NCI-H1417 (cell line): ENCODE results near the gene PPM1J.
A peak's percentile ranks its signal among the peaks of the same experiment; 100 is the strongest.

ENCODE experiments used
- DNase-seq, 3 experiments: peaks; one replicate each; lab custom pipeline; 2025; lab: John Stamatoyannopoulos, UW

The PPM1J gene

DNA sequence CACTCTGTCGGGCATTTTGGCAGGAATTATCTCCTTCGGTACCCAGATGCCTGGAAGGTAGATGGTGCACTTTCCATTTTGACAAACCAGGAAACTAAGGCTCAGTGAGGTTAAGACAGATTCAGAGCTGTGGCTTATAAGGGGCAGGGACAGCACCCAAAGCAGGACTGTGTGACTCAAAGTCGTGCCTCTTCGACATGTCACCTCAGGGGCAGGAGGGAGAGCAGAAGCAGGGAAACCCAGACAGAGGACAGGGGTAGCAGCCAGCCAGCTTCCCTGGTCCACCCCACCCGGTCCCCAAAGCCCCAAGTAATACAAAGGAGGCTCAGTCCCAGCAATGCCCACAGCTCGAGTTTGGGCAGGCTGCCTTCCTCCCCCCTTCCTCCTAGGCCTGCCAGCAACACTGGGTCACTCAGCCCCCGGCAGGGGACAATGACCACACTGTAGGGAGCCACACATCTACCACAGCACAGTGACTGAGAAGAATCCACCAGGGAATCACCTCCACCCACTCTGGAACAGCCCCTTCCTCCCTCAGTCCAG is 10.7 kb downstream of the PPM1J start:
- DNase-seq = no peak

DNA sequence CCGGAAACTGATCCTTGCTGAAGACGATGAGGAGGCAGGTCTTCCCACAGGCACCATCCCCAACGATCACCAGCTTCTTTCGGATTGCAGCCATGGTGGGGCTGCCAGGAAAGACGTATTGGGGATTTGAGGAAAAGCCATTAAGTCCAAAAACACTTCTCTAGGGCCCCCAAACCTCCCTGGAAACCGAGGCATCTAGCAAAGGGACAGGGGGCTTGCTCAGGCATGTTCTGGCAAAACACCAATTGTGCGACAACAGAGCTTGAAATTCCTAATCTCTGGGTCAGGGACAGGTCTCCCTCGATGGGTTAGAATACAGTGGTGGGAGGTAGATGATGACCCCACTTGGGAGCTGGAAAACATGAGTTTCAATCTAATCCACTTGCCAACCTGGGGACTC is 11.4 kb downstream of the PPM1J start:
- no peak for DNase-seq

DNA sequence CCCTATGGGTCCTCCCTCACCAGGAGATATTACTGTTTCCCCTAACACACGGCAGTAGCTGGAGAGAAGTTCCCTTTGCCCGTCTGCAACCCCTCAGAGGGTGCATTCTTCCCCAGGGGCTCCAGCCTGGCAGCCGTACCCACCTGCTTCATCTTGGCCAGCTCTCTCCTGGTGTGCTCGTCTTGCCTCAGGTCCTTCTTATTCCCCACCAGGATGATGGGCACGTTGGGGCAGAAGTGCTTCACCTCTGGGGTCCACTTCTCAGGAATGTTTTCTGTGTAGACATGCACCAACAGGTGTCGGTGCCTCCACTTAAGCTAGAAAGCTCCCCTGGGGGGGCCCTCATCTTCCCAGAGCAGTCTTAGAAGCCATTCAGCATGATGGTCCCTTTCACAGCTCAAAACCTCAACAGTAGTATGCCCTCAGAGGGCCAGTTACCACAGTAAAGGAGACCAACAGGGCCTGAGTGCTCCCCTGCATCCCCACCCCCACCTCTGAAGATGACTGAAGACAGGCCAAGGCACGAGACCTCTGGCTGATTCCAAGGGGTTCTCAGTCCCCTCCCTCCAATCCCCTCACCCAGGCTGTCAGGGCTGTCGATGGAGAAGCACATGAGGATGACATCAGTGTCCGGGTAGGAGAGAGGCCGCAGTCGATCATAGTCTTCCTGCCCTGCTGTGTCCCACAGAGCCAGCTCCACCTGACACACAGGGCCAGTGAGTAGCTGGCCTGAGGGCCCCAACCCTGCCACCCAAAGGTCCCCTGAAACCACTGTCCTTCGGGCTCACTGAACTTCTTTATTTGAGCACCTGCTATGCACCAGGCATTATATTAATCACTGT is 12.5 kb downstream of the PPM1J start:
- no peak for DNase-seq

DNA sequence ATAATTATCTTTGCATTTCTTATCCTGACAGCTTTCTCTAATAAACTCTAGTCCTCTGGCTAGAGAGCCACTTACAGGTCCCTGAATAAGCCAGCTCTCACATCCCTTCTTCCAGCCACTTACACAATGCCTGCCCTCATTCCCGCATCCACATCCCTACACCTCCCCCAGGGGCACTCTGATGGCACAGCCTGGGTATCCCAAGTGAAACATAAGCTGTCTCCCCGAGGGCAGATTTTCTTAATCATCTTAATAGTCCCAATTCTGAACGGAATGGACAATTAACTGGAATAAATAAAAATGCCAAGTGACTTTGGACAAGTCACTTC is 13.1 kb downstream of the PPM1J start:
- no peak for DNase-seq

DNA sequence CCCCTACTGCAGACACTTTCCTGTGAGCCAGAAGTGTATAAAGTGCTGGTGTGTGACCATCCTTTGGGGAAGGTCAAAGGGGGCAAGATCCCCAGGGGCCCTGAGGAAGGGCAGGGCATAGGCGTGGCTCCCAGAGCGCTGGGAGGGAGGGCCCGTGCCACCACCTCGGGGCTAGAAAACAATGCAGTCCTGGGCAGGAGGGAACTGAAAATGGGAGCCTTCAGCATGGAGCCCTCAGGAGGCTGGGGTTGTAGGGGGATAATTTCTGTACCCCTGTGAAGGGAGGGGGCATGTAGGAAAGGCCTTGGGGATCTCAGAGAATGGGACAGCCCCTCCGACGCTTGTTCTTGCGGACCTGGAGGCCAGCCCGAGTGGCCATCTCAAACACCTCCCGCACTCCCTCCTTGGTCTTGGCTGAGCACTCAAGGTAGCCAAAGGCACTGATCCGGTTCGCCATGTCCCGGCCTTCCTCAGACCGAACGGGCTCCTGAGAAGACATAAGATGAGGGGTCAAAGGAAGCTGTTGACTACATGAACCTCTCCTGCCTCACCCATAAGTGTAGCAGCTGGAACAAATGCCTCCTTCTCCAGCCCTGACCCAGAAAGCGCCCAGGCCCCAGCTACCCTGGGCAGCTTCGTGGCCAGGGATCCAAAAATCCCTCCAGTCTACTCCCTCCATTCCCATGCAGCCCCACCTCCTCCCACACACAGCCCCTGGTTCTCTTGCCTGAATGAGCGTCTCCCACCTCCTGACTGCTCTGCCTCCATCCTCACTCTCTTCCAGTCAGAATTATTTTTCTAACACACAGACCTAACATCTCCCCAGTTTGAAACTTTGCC is 13.7 kb downstream of the PPM1J start:
- DNase-seq = no peak

DNA sequence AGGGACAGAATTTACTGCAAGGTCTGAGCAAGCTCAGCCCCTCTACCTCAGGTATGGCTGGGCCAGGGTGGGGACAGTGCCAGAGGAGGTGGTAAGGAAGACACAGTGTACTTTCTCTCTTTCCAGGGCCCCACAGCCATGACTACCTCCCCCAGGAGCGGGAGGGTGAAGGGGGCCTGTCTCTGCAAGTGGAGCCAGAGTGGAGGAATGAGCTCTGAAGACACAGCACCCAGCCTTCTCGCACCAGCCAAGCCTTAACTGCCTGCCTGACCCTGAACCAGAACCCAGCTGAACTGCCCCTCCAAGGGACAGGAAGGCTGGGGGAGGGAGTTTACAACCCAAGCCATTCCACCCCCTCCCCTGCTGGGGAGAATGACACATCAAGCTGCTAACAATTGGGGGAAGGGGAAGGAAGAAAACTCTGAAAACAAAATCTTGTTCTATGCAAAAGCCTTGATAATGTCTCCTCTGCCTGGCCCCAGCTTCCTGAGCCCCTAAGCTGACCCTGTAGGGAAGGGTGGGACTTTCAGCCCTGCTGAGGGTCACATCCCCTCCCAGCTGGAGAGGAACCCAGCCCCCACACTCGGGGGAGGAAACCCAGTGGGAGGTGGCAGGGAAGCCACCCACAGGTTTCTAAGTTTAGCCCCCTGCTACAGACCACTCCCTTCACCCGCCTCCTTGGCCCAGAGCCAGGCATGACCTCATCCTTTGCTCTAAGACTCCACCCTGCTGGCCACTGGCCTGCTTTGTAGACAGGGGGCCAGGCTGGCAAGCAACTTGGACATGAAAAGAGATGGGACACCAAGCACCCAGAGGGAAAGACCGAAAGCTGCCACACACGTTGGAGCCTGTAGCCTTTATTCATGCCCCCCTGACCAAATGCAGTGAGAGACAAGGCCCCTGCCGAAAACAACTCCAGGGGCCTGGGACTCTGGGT is 14.6 kb downstream of the PPM1J start:
- DNase-seq = peak in 2 of 3 experiments; percentile 44 to 75

DNA sequence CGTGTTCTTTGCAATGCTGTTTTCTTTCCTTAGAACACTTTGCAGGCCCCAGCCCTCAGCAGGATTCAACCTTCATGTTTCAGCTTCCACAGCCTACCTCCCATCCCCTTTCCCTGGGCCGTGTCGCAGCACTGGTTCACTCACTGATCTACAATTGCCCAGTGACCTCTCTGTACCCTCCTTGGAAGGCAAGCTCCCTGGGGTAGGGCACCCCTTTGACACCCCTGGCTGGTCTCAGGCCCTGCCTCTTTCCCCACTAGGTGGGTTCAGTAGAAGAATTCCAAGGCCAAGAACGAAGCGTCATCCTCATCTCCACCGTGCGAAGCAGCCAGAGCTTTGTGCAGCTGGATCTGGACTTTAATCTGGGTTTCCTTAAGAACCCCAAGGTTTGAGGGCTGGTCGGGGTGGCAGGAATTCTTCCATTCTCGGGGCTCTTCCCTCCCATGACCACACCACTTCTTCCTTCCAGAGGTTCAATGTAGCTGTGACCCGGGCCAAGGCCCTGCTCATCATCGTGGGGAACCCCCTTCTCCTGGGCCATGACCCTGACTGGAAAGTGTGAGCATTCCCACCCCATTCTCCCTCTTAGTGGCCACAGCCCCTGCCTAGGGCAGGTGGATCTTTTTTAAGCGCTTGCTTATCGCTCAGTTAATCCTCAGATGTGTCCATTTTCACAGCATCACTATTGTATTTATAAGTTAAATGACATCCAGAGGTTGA is 15.5 kb downstream of the PPM1J start:
- DNase-seq = no peak

DNA sequence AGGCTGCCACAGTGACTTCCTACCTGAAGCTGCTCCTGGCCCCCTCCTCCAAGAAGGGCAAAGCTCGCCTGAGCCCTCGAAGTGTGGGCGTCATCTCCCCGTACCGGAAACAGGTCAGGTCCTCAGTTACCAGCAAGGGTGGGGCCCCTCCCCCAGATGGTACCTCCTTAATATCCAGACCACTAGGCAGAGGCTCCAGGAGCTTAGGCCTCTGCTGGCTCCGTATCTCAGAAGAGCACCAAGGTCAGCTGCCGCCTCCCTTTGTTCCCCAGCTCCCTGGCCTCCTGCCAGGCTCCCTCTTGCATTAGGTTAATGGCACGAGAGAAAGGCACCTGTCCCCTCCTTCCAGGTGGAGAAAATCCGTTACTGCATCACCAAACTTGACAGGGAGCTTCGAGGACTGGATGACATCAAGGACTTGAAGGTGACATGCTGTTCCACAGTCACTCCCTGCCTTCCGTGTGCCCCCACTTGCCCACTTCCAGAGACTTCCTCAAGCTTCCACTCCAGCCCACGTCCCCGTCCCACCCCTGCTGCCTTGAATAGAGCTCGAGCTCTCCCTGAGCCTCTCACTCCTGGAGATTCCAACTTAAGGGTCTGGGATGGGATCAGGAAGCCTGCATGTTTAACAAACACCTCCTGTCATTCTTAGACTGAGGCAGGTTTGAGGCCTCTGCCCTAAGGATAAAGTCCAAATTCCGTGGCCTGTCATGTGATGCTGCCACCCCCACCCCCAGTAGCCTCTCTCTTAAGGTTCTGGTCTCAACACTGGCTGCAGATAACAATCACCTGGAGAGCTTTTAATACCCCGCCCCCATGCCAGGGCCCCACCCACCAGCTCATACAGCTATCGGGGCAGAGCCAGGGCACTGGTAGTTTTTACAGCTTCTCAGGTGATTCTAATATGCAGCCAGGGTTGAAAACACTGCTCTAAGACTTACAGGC is 16.5 kb downstream of the PPM1J start:
- peak; percentile 48 to 81 (median 73) for DNase-seq

DNA sequence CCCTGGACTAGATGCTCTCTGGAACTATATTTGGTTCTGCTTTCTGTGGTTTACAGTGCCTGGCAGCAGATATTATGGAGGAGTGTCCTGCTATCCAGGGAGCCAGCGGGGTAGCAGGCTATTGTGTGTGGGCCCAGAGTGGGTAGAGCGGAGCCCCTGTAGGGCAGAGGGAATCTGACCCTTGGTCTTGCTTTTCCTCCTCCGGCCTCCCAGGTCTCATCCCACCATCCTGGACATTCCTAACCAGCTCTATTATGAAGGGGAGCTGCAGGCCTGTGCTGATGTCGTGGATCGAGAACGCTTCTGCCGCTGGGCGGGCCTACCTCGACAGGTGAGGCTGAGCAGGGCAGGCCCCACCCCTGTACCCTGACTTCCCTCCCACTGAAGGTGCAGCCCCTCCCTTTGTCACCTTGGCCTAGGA is 17.3 kb downstream of the PPM1J start:
- DNase-seq = no peak

DNA sequence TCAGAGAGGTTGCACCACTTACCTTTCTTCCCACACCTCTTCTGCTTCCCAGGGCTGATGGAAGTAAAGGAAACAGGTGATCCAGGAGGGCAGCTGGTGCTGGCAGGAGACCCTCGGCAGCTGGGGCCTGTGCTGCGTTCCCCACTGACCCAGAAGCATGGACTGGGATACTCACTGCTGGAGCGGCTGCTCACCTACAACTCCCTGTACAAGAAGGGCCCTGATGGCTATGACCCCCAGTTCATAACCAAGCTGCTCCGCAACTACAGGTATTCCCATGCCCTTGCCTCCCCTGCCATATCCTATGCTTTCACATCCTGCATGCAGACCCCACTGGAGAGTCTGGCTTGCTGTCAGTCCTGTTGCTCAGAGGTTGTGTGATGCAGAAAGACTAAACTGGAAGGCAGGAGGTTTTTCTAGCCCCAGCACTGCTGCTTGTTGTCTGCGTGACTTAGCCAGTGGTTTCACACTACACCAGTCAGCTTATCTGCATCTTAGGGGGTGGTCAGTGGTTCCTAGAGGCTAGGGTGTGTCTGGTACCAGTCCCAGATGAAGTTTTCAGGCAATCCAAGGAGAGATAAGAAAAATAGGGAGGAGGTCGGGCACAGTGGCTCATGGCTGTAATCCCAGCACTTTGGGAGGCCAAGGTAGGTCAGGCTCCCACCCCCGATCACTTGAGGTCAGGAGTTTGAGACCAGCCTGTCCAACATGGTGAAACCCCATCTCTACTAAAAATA is 18.4 kb downstream of the PPM1J start:
- DNase-seq = no peak

DNA sequence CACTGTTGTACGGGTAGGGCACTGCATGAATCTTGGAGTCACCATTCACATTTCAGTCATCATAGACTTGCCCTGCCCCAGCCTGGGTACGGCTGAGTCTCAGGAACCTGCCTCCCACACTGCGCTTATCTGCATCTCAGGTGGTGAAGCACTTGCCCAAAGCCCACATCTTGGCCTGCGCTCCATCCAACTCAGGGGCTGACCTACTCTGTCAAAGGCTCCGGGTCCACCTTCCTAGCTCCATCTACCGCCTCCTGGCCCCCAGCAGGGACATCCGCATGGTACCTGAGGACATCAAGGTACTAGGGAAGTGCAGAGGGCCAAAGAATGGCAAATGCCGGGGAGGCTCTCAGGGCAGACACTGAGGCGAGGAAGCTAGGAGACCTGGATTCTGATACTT is 19.9 kb downstream of the PPM1J start:
- DNase-seq = no peak

DNA sequence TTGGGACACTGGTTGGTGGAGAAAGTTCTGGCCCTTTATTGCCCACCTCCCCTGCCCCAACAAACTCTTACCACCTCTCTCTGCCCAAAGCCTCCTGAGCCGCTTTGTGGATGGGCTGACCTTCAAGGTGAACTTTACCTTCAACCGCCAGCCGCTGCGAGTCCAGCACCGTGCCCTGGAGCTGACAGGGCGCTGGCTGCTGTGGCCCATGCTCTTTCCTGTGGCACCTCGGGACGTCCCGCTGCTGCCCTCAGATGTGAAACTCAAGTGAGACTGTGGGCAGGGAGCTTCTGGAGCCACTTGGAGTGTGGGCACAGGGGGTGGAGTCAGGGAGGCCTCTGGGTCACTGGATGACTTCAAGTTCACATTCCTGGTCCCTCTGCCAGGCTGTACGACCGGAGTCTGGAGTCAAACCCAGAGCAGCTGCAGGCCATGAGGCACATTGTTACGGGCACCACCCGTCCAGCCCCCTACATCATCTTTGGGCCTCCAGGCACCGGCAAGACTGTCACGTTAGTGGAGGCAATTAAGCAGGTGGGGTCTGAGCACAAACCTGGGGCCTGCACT is 20.7 kb downstream of the PPM1J start:
- no peak for DNase-seq

DNA sequence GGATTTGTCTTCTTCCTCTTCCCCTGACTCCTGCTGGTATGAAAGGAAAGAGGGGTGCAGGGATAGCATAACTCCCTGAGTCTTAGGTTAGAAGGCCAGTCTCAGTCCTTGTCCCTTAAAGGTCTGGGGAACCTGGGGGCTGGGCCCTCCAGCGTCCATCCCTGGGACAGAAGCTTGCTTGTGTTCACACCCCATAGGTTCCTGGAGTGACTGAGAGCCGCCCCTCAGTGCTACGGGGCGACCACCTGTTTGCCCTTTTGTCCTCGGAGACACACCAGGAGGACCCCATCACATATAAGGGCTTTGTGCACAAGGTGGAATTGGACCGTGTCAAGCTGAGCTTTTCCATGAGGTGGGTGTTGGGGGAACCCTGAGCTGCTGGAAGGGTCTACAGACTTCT is 21.3 kb downstream of the PPM1J start:
- no peak for DNase-seq

DNA sequence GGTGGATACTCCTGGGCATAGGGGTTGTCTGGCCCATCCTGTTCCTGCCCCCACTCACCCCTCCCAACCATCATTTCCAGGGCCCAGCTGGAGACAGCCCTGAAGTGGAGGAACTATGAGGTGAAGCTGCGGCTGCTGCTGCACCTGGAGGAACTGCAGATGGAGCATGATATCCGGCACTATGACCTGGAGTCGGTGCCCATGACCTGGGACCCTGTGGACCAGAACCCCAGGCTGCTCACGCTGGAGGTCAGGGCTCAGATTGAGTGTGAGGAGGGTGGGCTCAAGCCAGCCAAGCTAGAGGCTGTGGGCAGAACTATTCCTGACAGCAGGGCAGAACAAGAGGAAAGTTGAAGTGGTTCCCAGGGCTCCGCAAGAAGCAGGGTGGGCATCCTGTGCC is 22.5 kb downstream of the PPM1J start:
- DNase-seq = no peak

DNA sequence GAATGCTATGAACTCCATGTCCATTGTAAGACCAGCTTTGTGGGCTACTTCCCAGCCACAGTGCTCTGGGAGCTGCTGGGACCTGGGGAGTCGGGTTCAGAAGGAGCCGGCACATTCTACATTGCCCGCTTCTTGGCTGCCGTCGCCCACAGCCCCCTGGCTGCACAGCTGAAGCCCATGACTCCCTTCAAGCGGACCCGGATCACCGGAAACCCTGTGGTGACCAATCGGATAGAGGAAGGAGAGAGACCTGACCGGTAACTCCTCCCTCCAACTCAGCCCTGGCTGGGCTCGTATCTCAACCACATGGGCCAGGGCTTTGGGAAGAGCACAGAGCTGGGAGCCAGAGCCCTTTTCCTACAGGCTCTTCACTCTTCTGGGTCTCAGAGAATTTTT is 25.3 kb downstream of the PPM1J start:
- DNase-seq = no peak

DNA sequence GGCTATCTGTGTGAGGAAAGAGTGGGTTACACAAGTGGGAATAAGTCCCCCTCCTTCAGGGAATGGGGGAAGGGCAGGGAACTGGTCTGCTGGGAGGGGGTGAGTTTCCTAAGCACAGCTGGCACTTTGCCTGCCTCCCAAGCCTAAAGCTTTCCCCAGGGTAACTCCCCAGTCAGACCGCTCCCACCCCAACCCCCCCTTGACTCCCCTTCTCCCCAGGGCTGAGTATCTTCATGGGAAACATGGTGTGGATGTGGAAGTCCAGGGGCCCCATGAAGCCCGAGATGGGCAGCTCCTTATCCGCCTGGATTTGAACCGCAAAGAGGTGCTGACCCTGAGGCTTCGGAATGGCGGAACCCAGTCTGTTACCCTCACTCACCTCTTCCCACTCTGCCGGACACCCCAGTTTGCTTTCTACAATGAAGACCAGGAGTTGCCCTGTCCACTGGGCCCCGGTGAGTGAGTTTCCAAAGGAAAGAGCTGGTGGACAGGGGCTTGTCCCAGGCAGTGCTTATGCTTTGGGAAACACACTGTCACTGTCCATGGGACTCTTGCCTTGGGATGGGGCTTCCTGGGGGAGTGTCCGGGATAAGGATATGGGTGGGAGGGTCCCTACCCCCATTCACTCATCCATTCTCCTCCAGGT is 25.8 kb downstream of the PPM1J start:
- DNase-seq = no peak

DNA sequence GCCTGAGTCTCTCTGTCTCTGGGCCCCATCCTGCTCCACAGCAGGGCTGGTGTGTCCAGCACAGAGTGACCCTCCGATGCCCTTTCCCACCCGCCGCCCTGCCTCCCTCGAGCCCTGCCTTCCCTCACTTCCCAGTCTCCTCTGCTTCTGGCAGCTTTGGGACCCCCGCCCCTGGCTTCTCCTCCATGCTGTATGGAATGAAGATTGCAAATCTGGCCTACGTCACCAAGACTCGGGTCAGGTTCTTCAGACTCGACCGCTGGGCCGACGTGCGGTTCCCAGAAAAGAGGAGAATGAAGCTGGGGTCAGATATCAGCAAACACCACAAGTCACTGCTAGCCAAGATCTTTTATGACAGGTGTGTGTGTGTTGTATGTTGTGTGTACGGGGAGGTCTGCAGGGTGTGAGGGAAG is 26.3 kb downstream of the PPM1J start:
- DNase-seq = no peak

DNA sequence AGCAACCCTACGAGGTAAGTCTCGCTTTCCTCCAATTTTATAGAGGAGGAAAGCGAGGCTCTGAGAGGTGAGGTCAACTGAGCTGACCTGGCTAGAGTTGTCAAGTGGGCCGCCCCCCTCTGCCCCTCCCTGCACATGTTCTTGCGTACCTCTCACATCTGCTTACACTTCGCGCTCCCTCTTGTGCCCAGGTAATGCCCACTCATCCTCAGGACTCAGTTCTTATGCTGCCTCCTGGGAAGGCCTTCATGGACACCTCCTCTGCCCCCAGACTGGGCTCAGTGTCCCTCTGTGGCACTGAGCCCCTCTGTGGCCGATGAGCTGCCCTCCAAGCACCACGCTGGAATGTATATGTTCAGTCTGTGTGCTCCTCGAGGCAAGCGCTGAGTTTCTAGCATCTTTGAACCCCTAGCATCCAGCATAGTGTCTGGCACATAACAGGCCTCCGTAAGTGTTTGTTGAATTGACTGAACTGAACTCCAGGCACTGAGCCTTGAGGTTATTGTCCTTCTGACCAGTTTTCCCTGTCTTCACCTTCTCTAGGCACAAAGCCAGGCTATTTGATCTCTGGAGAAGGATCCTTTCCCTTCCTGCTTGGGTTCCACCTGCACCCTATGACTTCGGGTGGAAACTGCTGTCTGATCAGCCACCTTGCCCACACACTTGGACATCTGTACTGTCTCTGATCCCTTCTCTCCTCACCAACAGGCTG is 27.2 kb downstream of the PPM1J start:
- no peak for DNase-seq
